Stimulated activated naive CD8-positive, alpha-beta T cell treated with anti-CD3 and anti-CD28 coated beads, Interleukin-15, Interleukin-2, amounts not matched to agents 100 ng/mL and 50 ng/mL, for 24 hours (primary cell): ENCODE measurements around the gene ANKRD61.
"Not testable (repeated sequence)": the region's sequence is repeated elsewhere in the genome, so short reads cannot be mapped to it uniquely, and the experiment has no call there.

ENCODE experiments used
- H3K27ac Mint-ChIP-seq: one replicate; pipeline ENCODE4 v1.8.0; 2021; ENCODE audit warnings: mild to moderate bottlenecking, mixed read lengths
- H3K27me3 Mint-ChIP-seq: one replicate; pipeline ENCODE4 v1.8.0; 2021; ENCODE audit warnings: mixed read lengths
- H3K36me3 Mint-ChIP-seq: one replicate; pipeline ENCODE4 v1.8.0; 2021; ENCODE audit warnings: low read depth, mixed read lengths
- H3K4me1 Mint-ChIP-seq: one replicate; pipeline ENCODE4 v1.8.0; 2021; ENCODE audit warnings: low read depth, mixed read lengths
- H3K4me3 Mint-ChIP-seq: one replicate; pipeline ENCODE4 v1.8.0; 2021; ENCODE audit warnings: mild to moderate bottlenecking, mixed read lengths
- H3K9me3 Mint-ChIP-seq: one replicate; pipeline ENCODE4 v1.8.0; 2021; ENCODE audit warnings: mixed read lengths

ANKRD61 gene

GRCh38 chr7:6071406-6071805 lies 40.2 kb downstream of the ANKRD61 start:
- no peaks in the 10 kb centered on the region for H3K4me1 Mint-ChIP-seq
- no peak overlapping the region for H3K27ac Mint-ChIP-seq
- H3K9me3 Mint-ChIP-seq, result no peaks in the 10 kb centered on the region
- no peak overlapping the region for H3K4me3 Mint-ChIP-seq
- H3K27me3 Mint-ChIP-seq, result no peaks in the 10 kb centered on the region
- no peaks in the 10 kb centered on the region for H3K36me3 Mint-ChIP-seq

GRCh38 chr7:6074612-6075380 lies 43.6 kb downstream of the ANKRD61 start:
- no peaks in the 10 kb centered on the region for H3K9me3 Mint-ChIP-seq
- no peaks in the 10 kb centered on the region for H3K4me1 Mint-ChIP-seq
- H3K36me3 Mint-ChIP-seq, result no peaks in the 10 kb centered on the region
- no peak overlapping the region for H3K27ac Mint-ChIP-seq
- H3K27me3 Mint-ChIP-seq, result no peaks in the 10 kb centered on the region
- no peak overlapping the region for H3K4me3 Mint-ChIP-seq

- no peak overlapping the region for H3K4me3 Mint-ChIP-seq
- no peak overlapping the region for H3K27ac Mint-ChIP-seq
- no peaks in the 10 kb centered on the region for H3K27me3 Mint-ChIP-seq
- H3K4me1 Mint-ChIP-seq, result peaks cover 6% of the 10 kb centered on the region
- H3K9me3 Mint-ChIP-seq, result no peaks in the 10 kb centered on the region
- no peaks in the 10 kb centered on the region for H3K36me3 Mint-ChIP-seq
Observed at GRCh38 chr7:6078548-6078947, 47.4 kb downstream of the ANKRD61 start.

- not testable (repeated sequence) for H3K4me3 Mint-ChIP-seq, H3K27me3 Mint-ChIP-seq, H3K4me1 Mint-ChIP-seq, H3K9me3 Mint-ChIP-seq, H3K27ac Mint-ChIP-seq, H3K36me3 Mint-ChIP-seq
Observed at GRCh38 chr7:6083047-6083446, 51.9 kb downstream of the ANKRD61 start.
